HL-60 (cell line): Measurements from ENCODE around the gene CADM1.

ENCODE experiments used
- CTCF ChIP-seq: IDR thresholded peaks from one replicate; pipeline ENCODE4 v1.5.1; 2011; ENCODE audit warnings: low read length, control low read depth, inconsistent platforms; ENCODE audit not compliant: insufficient read depth
- GABPA ChIP-seq: IDR thresholded peaks from 2 replicates; pipeline ENCODE4 v1.6.1; 2012; ENCODE audit warnings: low read depth
- REST ChIP-seq: IDR thresholded peaks from 2 replicates; pipeline ENCODE4 v1.6.1; 2012; ENCODE audit warnings: low read depth; ENCODE audit not compliant: insufficient replicate concordance
- SPI1 ChIP-seq: IDR thresholded peaks from 2 replicates; pipeline ENCODE4 v1.6.1; 2012; ENCODE audit warnings: low read depth, mild to moderate bottlenecking, borderline replicate concordance

GRCh38 chr11:115361025-115361424 is 143.2 kb downstream of the CADM1 start:
- TF ChIP-seq CTCF (no peak), REST (no peak), SPI1 (no peak), GABPA (no peak)
